Non-pigmented ciliary epithelial cell (primary cell): ENCODE data around the gene EZH2.

Experiments
- DNase-seq: peaks from one replicate; pipeline ENCODE4 v3.0.0-alpha.2; 2010; ENCODE audit warnings: low read depth

EZH2 gene

GRCh38 chr7:148854983-148855382, 29.1 kb downstream of the EZH2 start:
- no peak for DNase-seq

DNA sequence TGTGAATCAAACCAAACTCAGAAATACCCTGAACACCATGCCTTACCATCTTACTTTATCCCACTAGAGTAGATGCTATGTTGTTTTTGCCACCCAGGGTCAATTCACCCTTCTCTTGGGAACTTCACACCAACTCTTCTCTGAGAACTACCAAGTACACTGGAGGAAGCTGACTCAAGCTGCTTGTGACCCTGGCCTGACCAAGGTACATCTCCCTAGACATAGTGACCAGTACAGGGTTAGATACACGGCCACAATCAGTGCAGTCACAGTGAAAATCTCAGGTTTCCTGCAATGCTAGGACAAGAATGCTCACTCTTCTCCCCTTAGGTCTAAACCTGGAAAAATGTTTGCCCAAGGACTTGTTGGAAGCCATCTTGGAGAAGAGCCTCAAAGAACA, 31.8 kb downstream of the EZH2 start:
- no peak for DNase-seq

DNA sequence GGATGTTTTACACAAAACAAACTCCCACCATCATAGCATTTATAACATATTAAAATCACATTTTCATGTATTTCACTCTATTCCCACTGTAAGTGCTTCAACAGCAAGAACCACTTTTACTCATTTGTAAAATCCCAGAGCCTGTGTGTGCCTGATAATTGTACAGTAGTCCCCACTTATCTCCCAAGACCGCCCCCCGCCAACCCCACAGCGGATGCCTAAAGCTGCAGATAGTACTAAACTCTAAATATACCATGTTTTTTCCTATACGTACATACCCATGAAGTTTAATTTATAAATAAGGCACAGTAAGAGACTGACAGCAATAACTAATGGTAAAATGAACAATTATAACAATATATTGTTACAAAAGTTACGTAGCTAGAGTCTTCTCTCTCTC, 33.5 kb downstream of the EZH2 start:
- DNase-seq, result no peak

DNA sequence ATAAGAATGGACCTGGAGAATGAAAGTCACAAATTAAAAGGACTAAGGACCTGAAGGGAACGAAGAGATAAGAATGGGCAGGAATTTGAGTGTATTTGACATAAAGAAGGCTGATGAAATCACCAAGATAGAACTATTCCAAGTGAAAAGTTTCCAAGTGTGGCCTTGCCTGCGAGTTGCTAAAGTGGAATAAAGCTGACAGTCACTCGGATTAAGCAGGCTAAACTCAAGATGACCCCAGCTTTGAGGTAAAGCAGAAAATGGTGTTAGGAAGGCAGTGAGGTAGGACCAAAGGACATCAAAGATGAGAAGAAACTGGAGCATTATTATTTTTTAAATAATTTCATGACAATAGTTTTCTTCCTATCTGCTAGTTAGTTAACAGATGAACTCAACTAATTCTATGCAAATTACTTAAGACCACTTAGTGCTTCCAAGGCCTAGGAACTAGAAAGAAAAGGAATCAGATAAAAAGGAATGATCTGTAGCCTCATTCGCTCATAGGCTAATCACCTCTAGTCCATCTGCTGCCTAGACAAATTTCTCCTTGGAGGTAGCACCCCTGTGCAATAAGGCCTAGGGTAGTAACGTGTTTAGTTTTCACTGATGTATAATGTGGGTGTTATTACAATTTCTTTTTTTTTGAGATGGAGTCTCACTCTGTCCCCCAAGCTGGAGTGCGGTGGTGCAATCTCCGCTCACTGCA, 34.5 kb downstream of the EZH2 start:
- no peak for DNase-seq

GRCh38 chr7:148847815-148848734, 36.0 kb downstream of the EZH2 start:
- no peak for DNase-seq

DNA sequence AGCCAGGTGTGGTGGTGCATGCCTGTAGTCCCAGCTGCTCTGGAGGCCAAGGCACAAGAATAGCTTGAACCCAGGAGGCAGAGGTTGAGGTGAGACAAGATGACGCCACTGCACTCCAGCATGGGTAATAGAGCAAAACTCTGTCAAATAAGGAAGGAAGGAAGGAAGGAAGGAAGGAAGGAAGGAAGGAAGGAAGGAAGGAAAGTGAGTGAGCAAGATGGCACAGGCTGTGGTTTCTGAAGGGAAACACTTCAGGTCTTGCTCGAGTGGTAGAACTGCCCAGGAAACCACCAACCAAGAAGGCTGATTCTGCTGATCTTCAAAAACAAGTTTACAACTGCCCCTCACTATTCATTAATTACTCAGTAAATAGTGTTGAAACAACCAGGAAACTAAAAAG, 45.2 kb downstream of the EZH2 start:
- DNase-seq, result no peak

DNA sequence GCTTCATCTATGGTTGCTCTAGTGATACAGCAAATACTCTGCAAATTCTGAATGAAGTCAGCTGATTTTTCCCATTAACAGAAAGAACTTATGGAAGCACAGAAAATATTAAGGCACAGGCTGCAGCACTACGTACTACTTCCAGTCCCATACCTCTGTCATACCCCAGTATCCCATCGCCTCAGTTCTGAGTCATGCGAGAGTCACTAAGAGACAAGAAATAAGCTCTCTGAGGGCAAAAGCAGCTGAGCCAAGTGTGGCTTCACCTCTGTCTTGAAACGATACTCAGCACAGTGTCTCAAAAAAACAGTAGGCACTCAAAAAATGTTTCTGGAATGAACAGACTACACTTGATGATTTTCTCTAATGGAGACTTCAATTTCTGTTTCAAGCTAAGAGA, 48.2 kb downstream of the EZH2 start:
- DNase-seq, result no peak

DNA sequence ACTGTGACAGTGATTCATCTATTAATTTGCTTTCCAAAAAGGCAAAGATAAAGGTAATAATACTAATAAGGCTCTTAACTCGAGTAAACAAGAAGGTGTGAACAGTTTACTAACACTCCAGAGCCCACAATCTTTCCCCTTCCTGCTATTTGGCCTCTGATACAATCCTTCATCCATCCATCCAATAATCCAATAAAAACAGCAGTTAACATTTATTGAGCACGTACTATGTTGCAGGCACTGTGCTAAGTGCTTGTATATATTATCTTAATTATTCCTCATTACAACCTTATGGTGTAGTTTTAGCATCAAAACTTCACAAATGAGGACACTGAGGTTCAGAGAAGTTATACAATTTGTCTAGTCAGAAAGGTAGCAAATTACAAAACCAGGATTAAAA, 49.5 kb downstream of the EZH2 start:
- DNase-seq, result no peak

DNA sequence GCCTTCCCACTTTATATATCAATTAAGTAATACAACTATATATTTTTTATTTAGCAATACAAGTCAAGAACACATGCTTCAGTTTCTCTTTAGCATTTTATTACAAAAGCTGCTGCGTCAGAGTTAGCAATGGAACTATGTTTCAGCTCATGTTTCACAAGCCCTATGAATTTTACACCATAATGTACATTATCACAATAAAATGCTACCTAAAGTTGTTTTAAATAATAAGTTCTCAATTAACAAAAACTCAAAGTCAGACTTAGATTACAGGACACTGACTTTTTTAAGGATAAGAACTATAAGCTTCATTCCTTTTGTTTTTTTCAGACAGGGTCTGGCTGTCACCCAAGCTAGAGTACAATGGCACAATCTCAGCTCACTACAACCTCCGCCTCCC, 52.3 kb downstream of the EZH2 start:
- no peak for DNase-seq

GRCh38 chr7:148830897-148831692, 53.0 kb downstream of the EZH2 start:
- no peak for DNase-seq

DNA sequence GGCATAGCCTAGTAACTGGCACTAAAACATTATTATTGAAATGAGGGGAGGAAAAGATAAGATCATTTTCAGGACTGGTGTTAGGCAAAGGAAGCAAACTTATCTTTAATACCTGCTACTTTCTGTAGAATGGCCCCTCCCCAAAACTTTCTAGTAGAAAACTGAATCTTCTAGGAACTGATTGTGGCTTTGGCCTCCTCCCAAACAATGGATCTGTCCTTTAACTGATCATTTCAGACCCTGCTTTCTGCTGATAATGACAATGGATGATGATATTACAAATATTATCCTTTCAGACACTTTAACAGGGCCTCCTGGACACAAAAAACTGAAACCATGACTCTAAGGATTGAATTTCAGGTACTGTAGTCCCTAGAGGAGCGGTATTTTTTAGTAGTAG, 55.1 kb downstream of the EZH2 start:
- no peak for DNase-seq

GRCh38 chr7:148825338-148825737, 58.8 kb downstream of the EZH2 start:
- DNase-seq, result no peak

- DNase-seq, result no peak
Observed at GRCh38 chr7:148824864-148825263, 59.2 kb downstream of the EZH2 start.

DNA sequence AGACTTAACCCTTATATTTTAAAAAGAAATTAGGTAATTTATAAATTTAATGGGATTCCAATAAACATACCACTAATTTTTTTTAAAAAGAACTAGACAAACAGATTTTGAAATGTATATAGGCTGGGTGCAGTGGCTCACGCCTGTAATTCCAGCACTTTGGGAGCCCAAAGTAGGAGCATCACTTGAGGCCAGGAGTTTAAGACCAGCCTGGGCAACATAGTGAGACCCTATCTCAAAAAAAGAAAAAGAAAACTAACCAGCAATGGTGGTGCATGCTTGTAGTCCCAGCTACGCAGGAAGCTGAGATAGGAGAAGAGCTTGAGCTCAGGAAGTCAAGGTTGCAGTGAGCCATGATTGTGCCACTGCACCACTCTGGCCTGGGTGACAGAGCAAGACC, 62.7 kb downstream of the EZH2 start:
- no peak for DNase-seq

GRCh38 chr7:148819697-148820360, 64.3 kb downstream of the EZH2 start:
- peak; percentile 17 for DNase-seq

GRCh38 chr7:148815612-148816011, 68.5 kb downstream of the EZH2 start:
- no peak for DNase-seq

DNA sequence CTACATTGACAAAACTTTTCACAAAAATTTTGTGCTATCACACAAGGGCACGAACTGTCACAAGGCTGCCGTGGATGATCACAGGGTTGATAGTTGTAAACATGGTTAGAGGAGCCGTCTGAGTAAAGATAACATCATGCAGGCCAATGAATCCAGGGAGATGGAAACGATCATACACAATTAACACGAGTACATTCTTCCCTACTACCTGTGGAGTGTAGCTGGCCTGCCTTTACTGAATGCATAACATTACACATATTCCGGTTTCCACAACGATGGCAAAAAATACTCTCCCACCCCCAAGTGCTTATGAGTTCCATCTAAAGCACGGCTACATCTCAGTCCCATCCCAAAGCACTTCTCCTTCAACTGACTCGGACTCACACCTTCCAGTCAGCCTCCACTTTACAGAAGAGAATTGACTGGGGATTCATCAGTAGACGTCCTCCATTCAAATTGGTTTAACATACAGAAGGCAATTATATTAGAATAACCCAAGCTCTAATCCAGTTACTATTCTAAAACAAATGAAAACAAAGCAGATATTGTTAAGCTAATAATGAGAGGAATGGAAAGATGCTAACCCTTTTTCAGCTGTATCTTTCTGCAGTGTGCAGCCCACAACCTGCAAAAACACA, 69.0 kb downstream of the EZH2 start:
- DNase-seq, result no peak

DNA sequence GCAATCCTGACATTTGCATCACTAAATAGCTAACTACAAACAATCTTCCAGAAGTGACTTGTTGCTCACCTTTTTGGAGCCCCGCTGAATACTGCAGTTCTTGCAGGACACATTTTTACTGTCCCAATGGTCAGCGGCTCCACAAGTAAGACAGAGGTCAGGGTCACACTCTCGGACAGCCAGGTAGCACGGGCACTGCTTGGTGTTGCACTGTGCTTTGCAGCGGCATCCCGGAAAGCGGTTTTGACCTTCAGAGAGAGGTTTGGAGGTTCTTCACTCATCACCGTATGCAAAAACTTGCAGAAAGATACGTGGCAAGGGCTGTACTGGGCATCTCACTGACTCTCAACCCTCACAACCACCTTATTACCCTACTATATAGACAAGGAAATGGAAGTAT, 70.2 kb downstream of the EZH2 start:
- DNase-seq, result no peak

- no peak for DNase-seq
Observed at GRCh38 chr7:148811892-148812291, 72.2 kb downstream of the EZH2 start.

- DNase-seq, result no peak
Observed at GRCh38 chr7:148809856-148810255, 74.2 kb downstream of the EZH2 start.

DNA sequence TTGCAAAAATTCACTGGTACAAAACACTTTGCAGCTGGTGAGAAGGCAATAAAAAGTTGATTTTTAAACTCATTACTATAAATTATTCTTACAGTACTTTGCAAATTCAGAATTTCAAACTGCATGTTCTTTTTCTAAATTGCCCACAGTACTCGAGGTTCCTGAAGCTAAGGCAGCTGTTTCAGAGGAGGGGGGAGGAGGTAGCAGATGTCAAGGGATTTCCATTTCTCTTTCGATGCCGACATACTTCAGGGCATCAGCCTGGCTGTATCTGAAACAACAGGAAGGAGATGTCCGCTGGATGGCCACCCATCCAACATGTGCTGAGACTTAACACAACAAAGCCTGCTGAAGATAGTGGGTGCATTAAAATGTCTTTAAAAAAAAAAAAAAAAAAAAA, 76.7 kb downstream of the EZH2 start:
- DNase-seq, result no peak

DNA sequence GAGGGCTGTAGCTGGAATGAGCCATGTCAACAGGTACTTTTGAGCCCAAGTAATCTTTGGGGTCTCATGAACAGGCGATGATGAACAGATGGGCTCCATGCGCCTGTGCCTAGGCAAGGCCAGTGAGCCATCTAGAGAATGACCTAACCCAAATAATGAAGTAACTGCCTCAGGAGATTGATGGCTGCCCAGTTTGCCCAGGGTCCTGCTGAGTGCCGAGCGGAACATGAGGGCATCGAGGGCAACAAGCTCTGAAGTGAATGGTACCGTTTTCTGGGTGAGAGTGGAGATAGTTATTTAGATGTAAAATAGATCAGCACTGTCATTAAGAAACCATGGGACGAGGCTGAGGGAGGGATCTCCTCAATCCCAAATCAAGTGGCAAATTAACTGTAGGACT, 77.9 kb downstream of the EZH2 start:
- DNase-seq, result no peak
